Forelimb muscle (tissue), 1 donor: ENCODE results near the gene SAP30BP. TPM values are rescaled to one million over a fixed set of nuclear protein-coding genes. Genes with fewer than 3 reads are reported as not detected.
A peak's percentile ranks its signal among the peaks of the same experiment; 100 is the strongest.

Experiments
- DNase-seq: peaks from one replicate; pipeline ENCODE4 v3.0.0-alpha.2; 2013; ENCODE audit warnings: low read depth
- polyA plus RNA-seq: library from polyadenylated mRNA; unstranded; fragments of 120-200 nt; gene quantifications from one replicate; pipeline ENCODE4 v1.2.1, GENCODE V29; 2013; ENCODE audit not compliant: insufficient read length

The SAP30BP gene
- polyA plus RNA-seq: 72.4 TPM

DNA sequence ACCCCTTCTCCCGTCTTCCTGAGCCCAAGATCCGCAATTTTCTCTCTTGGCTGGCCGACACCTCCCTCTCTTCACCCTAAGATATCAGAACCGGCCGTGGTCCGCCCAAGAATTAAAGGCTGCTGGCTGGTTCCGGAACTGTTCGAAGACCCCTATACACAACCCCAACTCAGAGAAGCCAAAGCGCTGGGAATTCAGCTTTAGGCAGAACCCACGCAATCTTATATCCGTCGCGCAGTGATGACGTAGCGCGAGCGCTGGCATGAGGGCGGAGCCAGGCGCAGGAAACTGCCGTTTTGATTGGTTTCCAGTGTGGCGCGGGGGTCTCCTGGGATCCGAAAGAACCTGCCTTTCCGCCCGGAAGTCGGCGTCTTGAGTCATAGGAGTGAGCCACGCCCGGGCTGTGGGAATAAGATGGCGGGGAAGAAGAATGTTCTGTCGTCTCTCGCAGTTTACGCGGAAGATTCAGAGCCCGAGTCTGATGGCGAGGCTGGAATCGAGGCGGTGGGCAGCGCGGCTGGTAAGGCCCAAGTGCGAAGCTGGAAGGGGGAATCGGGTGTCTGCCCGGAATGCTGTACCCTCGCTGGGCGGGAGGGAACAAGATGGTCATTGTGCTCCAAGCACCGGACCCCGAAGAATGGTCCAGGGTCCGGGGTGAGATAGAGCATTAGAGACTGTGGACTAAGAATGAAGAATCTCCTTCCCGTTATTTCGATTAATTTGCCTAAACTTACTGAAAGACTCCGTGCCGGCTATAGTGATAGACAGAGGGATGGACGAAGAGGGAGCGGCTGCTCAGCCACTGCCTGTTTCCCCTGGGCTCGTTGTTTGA lies at the start of gene SAP30BP, which contains the start of gene RECQL5:
Gene SAP30BP, plus strand, starts transcription at position 380 of the 832 bp plus-strand sequence. Its CDS starts 35 bp downstream, at position 415.
Gene RECQL5, minus strand, starts transcription at position 196 of the 832 bp plus-strand sequence. CDS start 597 bp downstream, outside the sequence.
- DNase-seq: peak; percentile 96

DNA sequence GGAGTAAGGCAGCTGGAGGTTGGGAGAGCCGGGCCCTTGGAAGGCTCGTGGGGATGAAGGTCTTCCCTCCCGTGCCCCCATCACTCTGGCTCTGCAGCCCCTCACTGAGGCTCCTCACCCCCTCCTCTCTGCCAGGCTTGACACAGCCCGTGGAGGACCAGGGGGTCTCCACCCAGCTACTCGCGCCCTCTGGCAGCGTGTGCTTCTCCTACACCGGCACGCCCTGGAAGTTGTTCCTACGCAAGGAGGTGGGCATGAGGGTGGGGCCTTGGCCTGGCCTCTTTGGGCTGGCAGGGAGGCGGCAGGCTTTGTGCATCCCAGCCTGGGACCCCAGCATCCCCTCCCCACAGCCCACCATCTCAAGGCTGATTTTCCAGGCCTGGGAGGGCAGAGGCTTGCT lies 49.5 kb upstream of the SAP30BP start:
- DNase-seq: no peak

DNA sequence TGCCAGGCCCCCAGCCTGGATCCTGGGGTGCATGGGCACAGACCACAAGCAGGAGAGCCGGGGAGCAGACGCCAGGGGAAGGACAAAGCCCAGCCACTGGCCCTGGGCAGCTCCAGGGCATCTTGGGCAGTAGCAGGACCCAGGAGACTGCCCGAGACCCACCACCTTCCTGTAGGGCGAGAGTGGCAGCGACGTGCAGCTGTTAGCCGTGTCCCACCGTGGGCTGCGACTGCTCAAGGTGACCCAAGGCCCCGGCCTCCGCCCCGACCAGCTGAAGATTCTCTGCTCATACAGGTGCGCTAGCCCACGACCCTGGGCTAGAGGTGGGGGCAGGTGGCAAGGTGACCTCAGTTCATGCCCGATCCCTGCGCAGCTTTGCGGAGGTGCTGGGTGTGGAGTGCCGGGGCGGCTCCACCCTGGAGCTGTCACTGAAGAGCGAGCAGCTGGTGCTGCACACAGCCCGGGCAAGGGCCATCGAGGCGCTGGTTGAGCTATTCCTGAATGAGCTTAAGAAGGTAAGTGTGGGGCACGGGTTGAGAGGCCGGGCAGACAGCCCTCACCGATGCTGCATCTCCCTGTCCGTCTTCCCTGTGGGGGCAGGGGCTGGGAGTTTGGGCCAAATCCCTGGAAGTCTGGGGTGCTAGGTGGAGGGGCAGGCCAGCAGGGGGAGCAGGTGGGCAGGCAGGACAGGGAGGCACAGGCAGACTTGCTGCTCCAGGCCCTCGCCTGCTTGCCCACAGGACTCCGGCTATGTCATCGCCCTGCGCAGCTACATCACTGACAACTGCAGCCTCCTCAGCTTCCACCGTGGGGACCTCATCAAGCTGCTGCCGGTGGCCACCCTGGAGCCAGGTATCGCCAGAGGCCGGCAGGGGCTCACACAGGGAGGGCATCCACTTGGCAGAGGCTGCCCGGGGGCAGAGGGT lies 47.4 kb upstream of the SAP30BP start:
- DNase-seq: no peak

DNA sequence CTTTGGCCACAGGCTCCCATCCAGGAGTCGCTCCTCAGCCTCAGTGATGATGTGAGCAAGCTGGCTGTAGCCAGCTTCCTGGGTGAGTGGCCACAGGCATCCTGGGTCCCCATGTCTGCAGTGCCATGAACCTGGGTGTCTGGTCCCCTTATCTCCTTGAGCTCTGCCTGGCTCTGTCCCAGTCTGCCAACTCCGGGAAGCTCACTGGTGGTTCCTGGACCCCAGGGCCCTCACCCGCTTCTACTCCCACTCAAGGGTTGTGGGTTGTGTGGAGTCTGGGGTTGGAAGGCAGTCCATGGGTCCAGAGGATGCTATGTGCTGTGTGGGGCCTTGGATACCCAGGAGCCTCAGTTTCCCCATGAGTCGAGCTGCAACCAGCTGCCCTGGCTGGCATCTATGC lies 45.6 kb upstream of the SAP30BP start:
- DNase-seq: no peak

DNA sequence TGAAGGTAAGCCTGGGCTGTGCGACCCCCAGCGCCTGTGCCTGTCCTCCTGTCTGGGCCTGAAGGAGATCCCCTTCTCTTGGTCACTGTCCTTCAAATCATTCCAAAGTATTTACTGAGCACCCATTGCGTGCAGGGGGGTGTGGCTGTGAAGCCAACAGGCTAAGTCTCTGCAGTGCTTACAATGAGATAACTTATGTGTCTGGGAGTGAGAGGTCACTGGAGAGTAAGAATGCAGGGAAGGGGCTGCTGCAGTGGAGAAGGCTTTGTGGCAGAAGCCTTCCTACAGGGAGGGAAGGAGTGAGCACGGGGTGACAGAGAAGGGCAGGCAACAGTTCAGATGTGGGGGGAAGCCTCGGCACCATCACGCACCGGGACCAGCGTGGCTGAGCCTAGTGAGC lies 45.1 kb upstream of the SAP30BP start:
- no peak for DNase-seq

DNA sequence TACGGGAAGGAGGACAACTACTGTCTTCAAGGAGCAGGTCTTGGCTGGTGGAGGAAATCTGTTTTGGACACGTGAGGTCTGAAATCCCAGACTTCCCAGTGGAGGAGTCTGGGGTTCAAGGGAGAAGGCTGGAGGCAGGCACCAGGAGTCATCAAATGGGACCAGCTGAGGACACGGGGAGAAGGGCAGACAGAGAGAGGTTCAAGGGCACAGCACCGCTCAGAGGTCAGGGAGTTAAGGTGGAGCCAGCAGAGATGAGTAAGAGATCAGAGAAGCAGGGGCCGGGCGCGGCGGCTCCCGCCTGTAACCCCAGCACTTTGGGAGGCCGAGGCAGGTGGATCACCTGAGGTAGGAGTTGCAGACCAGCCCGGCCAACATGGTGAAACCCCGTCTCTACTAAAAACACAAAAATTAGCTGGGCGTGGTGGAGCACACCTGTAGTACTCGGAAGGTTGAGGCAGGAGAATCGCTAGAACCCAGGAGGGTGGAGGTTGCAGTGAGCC lies 44.3 kb upstream of the SAP30BP start:
- DNase-seq: no peak

DNA sequence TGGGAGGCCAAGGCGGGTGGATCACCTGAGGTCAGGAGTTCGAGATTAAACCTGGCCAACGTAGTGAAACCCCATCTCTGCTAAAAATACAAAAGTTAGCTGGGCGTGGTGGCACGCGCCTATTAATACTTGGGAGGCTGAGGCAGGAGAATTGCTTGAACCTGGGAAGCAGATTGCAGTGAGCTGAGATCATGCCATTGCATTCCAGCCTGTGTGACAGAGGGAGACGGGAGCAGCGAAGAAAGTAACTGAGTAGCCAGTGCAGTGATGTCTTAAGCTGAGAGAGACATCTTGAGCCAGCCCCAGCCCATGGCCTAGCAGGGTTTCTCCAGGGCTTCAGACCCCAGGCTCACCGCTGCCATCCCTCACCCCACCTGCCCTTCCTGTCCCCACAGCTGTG lies 43.8 kb upstream of the SAP30BP start:
- no peak for DNase-seq

DNA sequence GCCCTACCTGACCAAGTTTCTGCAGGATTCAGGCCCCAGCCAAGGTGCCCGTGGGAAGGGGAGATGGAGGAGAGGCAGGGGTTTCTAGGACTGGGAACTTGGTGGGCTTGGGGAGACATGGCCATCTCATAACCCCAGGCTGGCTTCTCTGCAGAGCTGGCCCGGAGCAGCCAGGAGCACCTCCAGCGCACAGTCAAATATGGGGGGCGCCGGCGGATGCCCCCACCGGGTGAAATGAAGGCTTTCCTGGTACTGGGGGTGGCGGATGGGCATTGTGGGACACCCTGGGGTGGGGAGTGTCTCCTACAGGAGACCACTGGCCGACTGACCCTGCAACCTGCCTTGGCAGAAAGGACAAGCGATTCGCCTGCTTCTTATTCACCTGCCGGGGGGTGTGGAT lies 43.1 kb upstream of the SAP30BP start:
- DNase-seq: no peak

DNA sequence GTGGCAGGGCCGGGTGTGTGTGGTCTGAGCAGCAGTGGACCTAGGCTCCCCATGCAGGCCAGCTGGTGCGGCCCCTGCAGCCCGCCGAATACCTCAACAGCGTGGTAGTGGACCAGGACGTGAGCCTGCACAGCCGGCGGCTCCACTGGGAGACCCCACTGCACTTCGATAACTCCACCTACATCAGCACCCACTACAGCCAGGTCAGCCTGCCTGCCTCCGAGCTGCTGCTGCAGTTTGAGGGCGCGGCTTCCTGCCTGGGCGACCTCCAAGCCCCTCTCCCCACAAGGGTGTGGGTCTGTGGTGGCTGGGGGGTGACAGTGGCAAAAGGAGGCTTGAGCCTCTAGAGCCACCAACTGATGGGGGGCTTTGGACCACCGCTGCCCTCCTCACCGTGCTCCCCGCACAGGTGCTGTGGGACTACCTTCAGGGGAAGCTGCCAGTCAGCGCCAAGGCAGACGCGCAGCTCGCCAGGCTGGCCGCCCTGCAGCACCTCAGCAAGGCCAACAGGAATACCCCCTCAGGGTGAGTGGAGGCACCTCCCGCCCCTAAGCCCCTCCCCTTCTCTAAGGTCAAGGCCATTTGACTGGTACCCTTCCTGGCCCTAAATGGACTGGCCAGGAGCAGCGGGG lies 42.3 kb upstream of the SAP30BP start:
- DNase-seq: no peak

DNA sequence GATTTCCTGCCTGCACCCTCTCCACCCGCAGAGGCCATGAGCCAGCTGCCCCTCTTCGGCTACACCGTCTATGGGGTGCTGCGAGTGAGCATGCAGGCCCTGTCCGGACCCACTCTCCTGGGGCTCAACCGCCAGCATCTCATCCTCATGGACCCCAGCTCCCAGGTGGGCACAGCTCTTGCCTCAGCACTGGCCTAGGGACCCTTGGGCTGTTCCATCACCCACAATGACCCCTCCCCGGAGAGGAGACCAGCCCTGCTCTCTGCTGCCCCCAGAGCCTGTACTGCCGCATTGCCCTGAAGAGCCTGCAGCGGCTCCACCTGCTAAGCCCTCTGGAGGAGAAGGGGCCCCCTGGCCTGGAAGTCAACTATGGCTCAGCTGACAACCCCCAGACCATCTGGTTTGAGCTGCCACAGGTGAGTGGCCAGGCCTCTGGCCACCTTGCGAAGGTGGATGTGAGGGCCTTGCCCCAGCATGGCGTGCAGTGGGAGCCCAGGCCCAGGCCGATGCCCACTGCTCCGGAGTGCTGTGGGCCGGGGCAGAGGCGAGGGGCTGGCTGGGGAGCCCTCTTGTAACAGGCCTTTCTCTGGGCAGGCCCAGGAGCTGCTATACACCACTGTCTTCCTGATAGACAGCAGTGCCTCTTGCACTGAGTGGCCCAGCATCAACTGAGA lies 41.2 kb upstream of the SAP30BP start:
- no peak for DNase-seq

DNA sequence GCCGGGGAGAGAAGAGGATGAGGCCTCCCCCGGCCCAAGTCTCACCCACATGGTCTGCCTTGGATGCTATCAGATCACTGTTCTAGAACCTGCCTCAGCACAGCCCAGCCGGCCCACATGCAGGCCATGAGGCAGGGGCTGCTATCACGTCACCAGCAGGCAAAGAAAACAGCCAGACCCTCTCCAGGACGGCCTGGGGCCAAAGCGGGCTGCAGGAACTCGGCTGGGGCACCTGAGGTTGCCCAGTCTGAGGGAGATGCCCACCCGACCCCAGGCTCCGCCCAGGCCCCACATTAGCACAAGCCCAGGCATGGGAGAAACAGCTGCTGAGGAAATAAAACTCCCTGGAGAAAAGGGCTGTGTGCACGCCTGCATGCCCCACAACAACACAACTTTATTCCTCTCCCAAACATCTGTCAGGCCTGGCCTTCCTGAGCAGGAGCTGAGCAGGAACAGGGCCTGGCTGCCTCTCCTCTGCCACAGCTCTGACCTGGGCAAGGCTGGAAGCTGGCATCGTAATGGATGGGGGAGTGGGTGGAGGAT lies 40.6 kb upstream of the SAP30BP start:
- no peak for DNase-seq

DNA sequence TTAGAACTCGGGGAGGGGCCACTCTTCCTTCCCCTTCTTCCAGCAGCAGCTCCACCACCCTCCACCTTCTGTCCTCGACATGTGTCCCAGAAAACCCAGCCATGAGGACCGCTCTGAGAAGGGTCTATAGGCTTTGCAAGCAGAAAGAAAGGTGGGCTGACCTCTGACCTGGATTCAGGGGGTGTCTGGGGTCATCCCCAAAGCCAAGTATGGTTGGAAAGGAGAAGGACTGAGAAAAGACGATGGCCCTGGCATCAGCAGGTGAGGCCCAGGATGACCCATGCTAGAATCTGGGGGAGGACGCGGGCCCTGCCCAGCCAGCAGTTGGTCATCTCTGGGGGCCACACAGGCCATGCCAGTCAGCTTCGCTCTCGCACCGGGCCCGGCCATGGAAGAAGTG lies 40.0 kb upstream of the SAP30BP start:
- DNase-seq: no peak

DNA sequence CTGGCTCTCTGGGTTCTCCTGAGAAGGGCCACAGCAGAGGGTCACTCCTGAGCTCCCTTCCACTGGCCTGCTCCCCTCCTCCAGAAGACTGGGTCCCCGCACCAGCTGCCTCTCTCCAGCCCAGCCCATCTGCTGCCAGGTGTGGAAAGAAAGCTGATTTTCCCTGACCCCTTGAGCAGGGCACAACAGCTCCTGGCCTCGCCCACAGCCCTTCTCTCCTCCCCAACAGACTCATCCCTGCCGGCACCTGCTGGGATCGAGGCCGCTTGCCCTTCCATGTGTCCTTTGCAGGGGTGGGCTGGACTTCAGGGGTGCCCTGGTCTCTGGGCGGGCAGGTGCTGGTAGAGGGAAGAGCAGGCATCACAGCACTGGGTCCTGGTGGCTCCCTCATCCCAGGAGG lies 38.7 kb upstream of the SAP30BP start:
- DNase-seq: no peak

DNA sequence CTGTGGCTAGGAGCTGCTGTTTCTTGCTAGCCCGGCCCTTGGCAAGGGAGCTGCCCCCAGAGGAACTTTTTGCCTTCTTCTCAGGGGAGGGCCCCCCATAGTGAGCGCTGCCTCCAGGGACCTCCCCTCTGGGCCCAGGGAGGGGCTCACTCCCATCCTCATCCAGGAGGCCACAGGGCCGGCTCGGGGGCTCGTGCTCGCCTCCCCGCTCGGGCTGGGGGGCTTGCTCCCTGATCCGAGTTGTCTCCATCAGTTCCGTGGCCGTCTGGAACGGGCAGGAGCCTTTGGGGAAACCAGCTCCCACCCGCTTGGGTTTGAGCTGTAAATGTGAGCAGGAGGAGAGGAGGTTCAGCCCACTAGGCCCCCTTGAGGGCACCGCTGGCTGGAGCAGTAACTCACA lies 38.0 kb upstream of the SAP30BP start:
- no peak for DNase-seq

DNA sequence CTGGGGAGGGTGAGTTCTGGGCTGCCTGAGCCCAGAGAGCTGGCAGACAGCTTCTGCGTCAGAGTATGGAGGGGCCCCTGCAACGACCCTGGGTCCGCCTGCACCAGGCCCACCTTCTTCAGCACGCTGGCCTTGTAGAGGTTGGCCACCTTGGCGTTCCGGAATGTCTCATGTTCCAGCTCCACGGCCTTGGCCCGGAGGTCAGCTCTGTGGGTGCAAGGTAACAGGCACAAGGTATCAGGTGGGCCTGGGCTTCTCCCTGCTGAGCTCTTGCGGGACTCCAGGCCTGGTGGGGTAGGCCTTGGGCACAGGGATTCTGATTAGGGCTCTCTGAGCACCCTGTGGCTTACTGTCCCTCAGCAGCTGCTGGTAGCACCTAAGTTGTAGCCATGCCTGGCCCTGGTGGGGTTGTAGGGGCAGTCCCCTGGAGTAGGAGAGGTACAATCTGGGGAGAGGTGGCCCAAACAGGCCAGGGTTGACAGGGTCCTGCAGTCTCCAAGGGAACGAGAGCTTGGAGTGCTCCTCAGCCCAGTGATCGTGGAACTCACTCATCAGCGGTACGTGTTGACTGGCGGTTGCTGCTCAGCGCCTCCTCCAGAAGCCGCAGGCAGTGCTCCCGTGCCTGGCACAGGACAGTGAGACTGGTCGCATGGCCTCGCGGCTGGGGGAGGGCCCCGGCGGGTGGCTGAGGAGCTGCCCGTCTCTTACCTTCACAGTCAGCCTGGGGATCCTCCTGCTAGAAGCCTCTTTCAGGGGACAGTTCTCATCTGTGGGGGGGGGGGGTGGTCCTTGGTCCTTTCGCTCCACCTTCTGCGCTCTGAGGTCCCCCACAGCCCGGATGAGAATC lies 36.8 kb upstream of the SAP30BP start:
- DNase-seq: no peak

DNA sequence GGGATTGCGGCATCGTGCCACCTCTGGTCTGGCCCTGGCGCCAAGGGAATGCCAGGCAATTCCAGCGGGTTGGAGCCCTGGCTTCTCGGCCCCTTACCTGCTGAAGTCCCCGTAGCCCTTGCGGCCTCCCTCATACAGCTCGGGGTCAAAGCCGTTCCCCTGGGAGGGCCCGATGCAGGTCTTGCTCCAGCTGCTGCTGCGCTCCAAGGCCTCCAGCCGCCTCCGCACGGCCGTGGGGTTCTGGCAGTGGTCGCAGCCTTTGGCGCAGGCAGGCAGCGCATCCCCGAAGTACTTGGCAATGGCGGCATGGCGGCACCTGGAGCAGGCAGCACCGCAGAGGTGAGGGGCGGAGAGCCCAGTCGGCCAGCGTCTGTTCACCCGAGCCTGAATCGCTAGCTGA lies 35.8 kb upstream of the SAP30BP start:
- no peak for DNase-seq

DNA sequence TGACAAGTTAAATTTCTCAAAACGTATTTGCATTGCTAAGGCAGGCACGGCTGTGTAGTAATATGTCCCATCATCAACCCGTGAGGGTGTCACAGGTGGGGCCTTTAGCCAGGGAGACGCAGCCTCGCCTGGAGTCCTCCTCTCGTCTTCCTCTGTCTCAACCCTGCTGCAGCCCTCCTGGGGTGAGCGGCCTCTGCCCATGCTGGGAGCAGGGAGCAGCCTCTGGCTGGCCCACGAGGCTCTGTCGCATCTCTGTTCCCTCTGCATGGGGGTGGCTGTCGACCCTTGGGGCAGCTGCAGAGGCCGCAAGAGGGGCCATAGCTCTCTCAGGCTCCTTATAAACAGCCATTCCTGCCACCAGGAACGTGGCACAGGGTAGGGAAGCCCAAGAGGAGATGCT lies 34.7 kb upstream of the SAP30BP start:
- no peak for DNase-seq

DNA sequence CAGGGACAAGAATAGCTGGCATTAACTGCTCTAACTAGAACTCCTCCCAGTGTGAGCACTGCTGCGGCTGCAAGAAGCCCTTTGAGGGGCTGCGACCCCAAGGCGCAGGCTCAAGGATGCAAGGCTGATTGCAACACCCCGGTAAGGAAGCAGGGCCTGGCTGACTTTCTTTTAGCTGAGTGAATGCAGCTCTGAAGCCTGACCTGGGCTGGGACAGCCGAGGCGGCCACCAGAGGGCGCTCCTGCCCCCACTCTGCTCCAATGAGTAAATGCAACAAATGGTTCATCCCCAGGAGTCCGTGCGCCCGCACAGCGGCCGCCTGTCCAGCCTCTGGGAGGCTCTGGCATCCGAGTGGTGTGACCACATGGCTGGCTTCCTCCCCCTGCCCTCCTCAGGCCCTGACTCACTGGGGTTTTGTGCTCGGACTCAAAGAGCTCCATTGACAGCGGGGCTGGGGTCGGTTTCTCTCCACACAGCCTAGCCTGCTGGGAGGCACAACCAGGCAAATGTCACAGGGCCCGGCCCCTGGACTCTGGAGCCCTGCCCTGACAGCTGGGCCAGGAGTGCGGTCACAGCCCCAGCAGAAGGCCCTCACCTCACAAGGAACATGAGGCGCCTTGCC lies 34.2 kb upstream of the SAP30BP start, which contains the start of gene SMIM5:
Gene SMIM5, plus strand, starts transcription at position 572 of the 623 bp plus-strand sequence. CDS start 6,768 bp downstream, outside the sequence.
- peak; percentile 19 for DNase-seq
